IMR-90 (cell line): Measurements from ENCODE around the gene SLC25A26. TPM values are rescaled to one million over a fixed set of nuclear protein-coding genes. Genes with fewer than 3 reads are reported as not detected.

Source experiments
- ATAC-seq: fragments of 200-7000 bp; cut with Tn5 transposase; 2 replicates; pipeline ENCODE4 v1.9.1; 2020; ENCODE audit warnings: low read depth, mild to moderate bottlenecking, moderate library complexity
- BruUV-seq: library from RNA; stranded (reverse); fragments of 400-500 nt; replicated peaks from 2 replicates; lab custom pipeline; 2021; lab: Mats Ljungman, UMichigan
- CTCF ChIA-PET: fragments of 300-600 bp; formaldehyde crosslinking; extraction: SDS; loops from one replicate; lab custom pipeline; 2021; ENCODE audit warnings: antibody characterized with exemption; lab: Yijun Ruan, JAX
- POLR2A ChIA-PET: fragments of 300-600 bp; sonication (Branson Sonifier 250); formaldehyde crosslinking; loops from one replicate; lab custom pipeline; 2022; ENCODE audit warnings: antibody characterized with exemption; ENCODE audit not compliant: unreplicated experiment; lab: Charles Lee
- DNase-seq: peaks from one replicate; pipeline ENCODE4 v3.0.0; 2013
- H2AFZ ChIP-seq: replicated peaks from 2 replicates; pipeline ENCODE3; 2013; ENCODE audit warnings: low read length, mild to moderate bottlenecking; ENCODE audit not compliant: poor library complexity
- H2AK5ac ChIP-seq: 2 replicates; pipeline ENCODE4 v1.6.1; 2013; ENCODE audit warnings: low read depth, low read length, inconsistent platforms
- H2AK9ac ChIP-seq: replicated peaks from 2 replicates; pipeline ENCODE3; 2013; ENCODE audit warnings: mild to moderate bottlenecking, low read depth, low read length, moderate library complexity; ENCODE audit not compliant: poor library complexity
- H2BK120ac ChIP-seq: 2 replicates; pipeline ENCODE4 v1.6.1; 2013; ENCODE audit warnings: low read depth, low read length, inconsistent platforms
- H2BK15ac ChIP-seq: 3 replicates; pipeline ENCODE4 v1.6.1; 2013; ENCODE audit warnings: low read depth, low read length, inconsistent platforms
- H2BK20ac ChIP-seq: 2 replicates; pipeline ENCODE4 v1.6.1; 2013; ENCODE audit warnings: low read depth, mild to moderate bottlenecking, inconsistent platforms, low read length, moderate library complexity
- H2BK5ac ChIP-seq: 2 replicates; pipeline ENCODE4 v1.6.1; 2013; ENCODE audit warnings: mild to moderate bottlenecking, low read depth, low read length, inconsistent platforms; ENCODE audit not compliant: poor library complexity, severe bottlenecking
- H3K14ac ChIP-seq: replicated peaks from 2 replicates; pipeline ENCODE4 v1.6.1; 2013; ENCODE audit warnings: low read depth, low read length, inconsistent platforms
- H3K18ac ChIP-seq: 2 replicates; pipeline ENCODE4 v1.6.1; 2013; ENCODE audit warnings: low read depth, low read length, control low read depth
- H3K23ac ChIP-seq: 2 replicates; pipeline ENCODE4 v1.6.1; 2013; ENCODE audit warnings: low read depth, low read length, inconsistent platforms
- H3K27ac ChIP-seq: 2 replicates; pipeline ENCODE4 v1.5.1; 2013; ENCODE audit warnings: mild to moderate bottlenecking, control low read depth, low read length; ENCODE audit not compliant: insufficient read depth
- H3K27me3 ChIP-seq: 2 replicates; pipeline ENCODE4 v1.6.1; 2013; ENCODE audit warnings: low read length; ENCODE audit not compliant: control insufficient read depth, insufficient read depth
- H3K36me3 ChIP-seq: 2 replicates; pipeline ENCODE4 v1.6.1; 2013; ENCODE audit warnings: low read length, mixed read lengths; ENCODE audit not compliant: control insufficient read depth, insufficient read depth
- H3K4ac ChIP-seq: 2 replicates; pipeline ENCODE4 v1.6.1; 2013; ENCODE audit warnings: low read depth, low read length, inconsistent platforms
- H3K4me1 ChIP-seq: 2 replicates; pipeline ENCODE4 v1.6.1; 2013; ENCODE audit warnings: low read length, mixed read lengths; ENCODE audit not compliant: control insufficient read depth, insufficient read depth
- H3K4me2 ChIP-seq: 2 replicates; pipeline ENCODE4 v1.6.1; 2013; ENCODE audit warnings: low read depth, mild to moderate bottlenecking, control low read depth, low read length, moderate library complexity
- H3K4me3 ChIP-seq: 2 replicates; pipeline ENCODE4 v1.5.1; 2013; ENCODE audit warnings: low read depth, mild to moderate bottlenecking, control low read depth, low read length, moderate library complexity; ENCODE audit not compliant: insufficient read depth
- H3K56ac ChIP-seq: 2 replicates; pipeline ENCODE4 v1.6.1; 2013; ENCODE audit warnings: low read length, inconsistent platforms; ENCODE audit not compliant: insufficient read depth; ENCODE audit errors: extremely low read depth
- H3K79me1 ChIP-seq, 2 experiments: 2 replicates each; pipeline ENCODE4 v1.6.1; 2013; ENCODE audit warnings: low read length in 2 of 2, inconsistent platforms in 1 of 2, low read depth in 1 of 2
- H3K9ac ChIP-seq: 2 replicates; pipeline ENCODE4 v1.6.1; 2013; ENCODE audit warnings: low read depth, low read length, control low read depth
- H3K9me1 ChIP-seq: 2 replicates; pipeline ENCODE4 v1.6.1; 2013; ENCODE audit warnings: low read length, inconsistent platforms; ENCODE audit not compliant: insufficient read depth
- H3K9me3 ChIP-seq: 2 replicates; pipeline ENCODE4 v1.6.1; 2013; ENCODE audit warnings: low read length; ENCODE audit not compliant: control insufficient read depth, insufficient read depth
- H4K20me1 ChIP-seq: 2 replicates; pipeline ENCODE4 v1.6.1; 2013; ENCODE audit warnings: low read length, inconsistent platforms; ENCODE audit not compliant: insufficient read depth
- H4K5ac ChIP-seq: 2 replicates; pipeline ENCODE4 v1.6.1; 2013; ENCODE audit warnings: mild to moderate bottlenecking, low read depth, low read length, control low read depth
- H4K8ac ChIP-seq, 2 experiments: 2 replicates each; pipeline ENCODE4 v1.6.1; 2013; ENCODE audit warnings: low read depth in 2 of 2, low read length in 2 of 2, control low read depth in 1 of 2, inconsistent platforms in 1 of 2
- H4K91ac ChIP-seq: 2 replicates; pipeline ENCODE4 v1.6.1; 2013; ENCODE audit warnings: low read depth, low read length, inconsistent platforms; ENCODE audit not compliant: insufficient read depth
- BHLHE40 ChIP-seq: fragments of 150-350 bp; IDR thresholded peaks from 2 replicates; pipeline ENCODE4 v1.6.1; 2016; ENCODE audit warnings: mild to moderate bottlenecking, low read depth, low read length
- CEBPB ChIP-seq: IDR thresholded peaks from 2 replicates; pipeline ENCODE4 v1.6.1; 2012; ENCODE audit warnings: low read depth, low read length, improper control_type of control experiment
- FOS ChIP-seq: fragments of 150-350 bp; IDR thresholded peaks from 2 replicates; pipeline ENCODE4 v1.6.1; 2016; ENCODE audit warnings: low read depth, low read length
- MAFK ChIP-seq: IDR thresholded peaks from 2 replicates; pipeline ENCODE4 v1.6.1; 2012; ENCODE audit warnings: low read depth, low read length, improper control_type of control experiment
- POLR2A ChIP-seq: IDR thresholded peaks from 2 replicates; pipeline ENCODE4 v1.6.1; 2012; ENCODE audit warnings: mild to moderate bottlenecking, low read depth, low read length
- RFX5 ChIP-seq: IDR thresholded peaks from 2 replicates; pipeline ENCODE4 v1.8.0; 2012; ENCODE audit warnings: low read depth, mild to moderate bottlenecking, low read length, moderate library complexity
- WGBS, 2 experiments: methylation state at CpG; one replicate each; pipeline versions ENCODE4 v1.1.5 to v1.1.7; 2013; ENCODE audit warnings: missing lambda C conversion rate in 2 of 2; ENCODE audit not compliant: insufficient read length in 1 of 2; ENCODE audit errors: extremely low coverage in 2 of 2; 5-methylcytosine and 5-hydroxymethylcytosine counted together
- dilution Hi-C: fragments of 300-500 bp; cut with HindIII; formaldehyde crosslinking; loops from one replicate; pipeline ENCODE4 v1.14.3; 2018; ENCODE audit warnings: low sequenced_read_pairs; ENCODE audit not compliant: unreplicated experiment
- in situ Hi-C: fragments of 300-500 bp; cut with MboI; formaldehyde crosslinking; loops from 3 replicates; pipeline ENCODE4 v1.14.3; 2019; ENCODE audit warnings: low sequenced_read_pairs, inconsistent platforms, mixed read lengths
- intact Hi-C: fragments of 100-400 bp; cut with micrococcal nuclease; formaldehyde crosslinking; loops from 2 replicates; pipeline ENCODE4 v1.10.0; 2022
- polyA plus RNA-seq, 3 experiments: library from polyadenylated mRNA; depleted of rRNA; stranded (reverse); fragments of >200 nt; gene quantifications; 2 replicates each; pipeline ENCODE4 v1.2.3, GENCODE V29; 2012; ENCODE audit warnings: low replicate concordance in 1 of 3
- total RNA-seq: library from RNA; depleted of rRNA; stranded (reverse); fragments of >200 nt; gene quantifications from 2 replicates; pipeline ENCODE4 v1.2.3, GENCODE V29; 2012

Gene SLC25A26
- total and polyA plus RNA-seq, 2 of the 4 experiments (the other 2 are of a cell fraction) = 10.9 to 12.7 TPM

GRCh38 chr3:66411961-66412887 lies 191.4 kb downstream of the SLC25A26 start:
- H2BK15ac ChIP-seq = peak overlapping the region; percentile 86; the same call in 2 of the 3 replicates
- CTCF ChIA-PET = no interaction called here
- H3K79me1 ChIP-seq = peaks cover 2 to 58% of the 10 kb centered on the region in 2 experiments; a peak in 3 of 4 replicates
- peak overlapping the region; percentile 94 for H2BK120ac ChIP-seq
- DNase-seq = no peak
- H3K9ac ChIP-seq = peak overlapping the region; percentile 4; the same call in 1 of the 2 replicates
- peak overlapping the region; percentile 86 for H3K14ac ChIP-seq
- peak overlapping the region; percentile 58; the same call in 1 of the 2 replicates for H3K27ac ChIP-seq
- intact Hi-C loops = loop anchor here (2.0 to 10.0 kb wide), 2 partner anchors 61 to 183 kb away; no protein-coding TSS in a partner anchor
- peak overlapping the region; percentile 15; the same call in 1 of the 2 replicates for H3K23ac ChIP-seq
- dilution Hi-C loops = no loop called here
- POLR2A ChIA-PET = no interaction called here
- no peaks in the 10 kb centered on the region for H3K27me3 ChIP-seq
- H4K8ac ChIP-seq = peak overlapping the region; percentile 82 to 92
- TF ChIP-seq FOS (no peak), POLR2A (peak; percentile 15; the same call in 1 of the 2 replicates), BHLHE40 (no peak), CEBPB (no peak), RFX5 (no peak), MAFK (no peak)
- no peaks in the 10 kb centered on the region; the same call in 1 of the 2 replicates for H4K20me1 ChIP-seq
- H3K36me3 ChIP-seq = peaks cover 56% of the 10 kb centered on the region
- H4K91ac ChIP-seq = peak overlapping the region; percentile 94
- ATAC-seq = no peak
- peaks cover 10% of the 10 kb centered on the region for H3K9me1 ChIP-seq
- H2AFZ ChIP-seq = no peak overlapping the region
- peak overlapping the region; percentile 94 for H2AK9ac ChIP-seq
- in situ Hi-C loops = loop anchor here (10.0 kb wide), 1 partner anchor 183 kb away; no protein-coding TSS in a partner anchor
- H3K4me2 ChIP-seq = no peak overlapping the region
- H2AK5ac ChIP-seq = peak overlapping the region; percentile 98
- H3K4me3 ChIP-seq = no peak overlapping the region
- peaks cover 21% of the 10 kb centered on the region for H3K4me1 ChIP-seq
- peak overlapping the region; percentile 98 for H2BK5ac ChIP-seq
- H3K56ac ChIP-seq = peak overlapping the region; percentile 22; the same call in 1 of the 2 replicates
- H2BK20ac ChIP-seq = peak overlapping the region; percentile 91
- H4K5ac ChIP-seq = peak overlapping the region; percentile 35; the same call in 1 of the 2 replicates
- BruUV-seq = no TSS peak
- peak overlapping the region; percentile 89 for H3K4ac ChIP-seq
- peak overlapping the region; percentile 38; the same call in 1 of the 2 replicates for H3K18ac ChIP-seq
- no peaks in the 10 kb centered on the region for H3K9me3 ChIP-seq
- 75% methylated on average over 5 of the region's 24 CpGs; no CpG with 5 or more reads in 1 of the 2 experiments for WGBS, 2 experiments
